Naive thymus-derived CD4-positive, alpha-beta T cell (primary cell): ENCODE data around the gene BCKDHA. TPM values are rescaled to one million over a fixed set of nuclear protein-coding genes. Genes with fewer than 3 reads are reported as not detected.
"Not testable (repeated sequence)": the region's sequence is repeated elsewhere in the genome, so short reads cannot be mapped to it uniquely, and the experiment has no call there.

Experiments
- ATAC-seq: fragments of 150-1000 bp; cut with Tn5 transposase; 2 replicates; pipeline ENCODE4 v1.10.0; 2021; ENCODE audit warnings: mild to moderate bottlenecking, moderate library complexity
- CTCF ChIA-PET: fragments of 350-600 bp; sonication (Branson Sonifier 250); formaldehyde crosslinking; loops from one replicate; lab custom pipeline; 2021; ENCODE audit warnings: antibody characterized with exemption; lab: Charles Lee
- POLR2A ChIA-PET: fragments of 350-600 bp; sonication (Branson Sonifier 250); formaldehyde crosslinking; loops from one replicate; lab custom pipeline; 2021; ENCODE audit warnings: antibody characterized with exemption, inconsistent platforms; lab: Charles Lee
- DNase-seq, 9 donors: peaks; one replicate each; pipeline versions ENCODE4 v3.0.0 to v3.0.0-alpha.2; 2020 to 2022; ENCODE audit warnings: mixed read lengths in 1 of 9
- H3K27ac ChIP-seq: one replicate; pipeline ENCODE4 v1.7.0; 2013; ENCODE audit warnings: mild to moderate bottlenecking, low read depth, low read length, moderate library complexity
- H3K27me3 ChIP-seq, 2 donors: one replicate each; pipeline ENCODE4 v1.7.0; 2013; ENCODE audit warnings: low read length in 2 of 2, mild to moderate bottlenecking in 2 of 2, moderate library complexity in 2 of 2; ENCODE audit not compliant: control insufficient read depth in 2 of 2, insufficient read depth in 2 of 2
- H3K36me3 ChIP-seq, 3 experiments: 1 replicate in 2 of 3; 2 replicates in 1 of 3; pipeline ENCODE4 v1.7.0; 2013; ENCODE audit warnings: low read length in 3 of 3, mild to moderate bottlenecking in 3 of 3, moderate library complexity in 1 of 3; ENCODE audit not compliant: insufficient read depth in 3 of 3, control insufficient read depth in 2 of 3
- H3K4me1 ChIP-seq, 2 donors: one replicate each; pipeline ENCODE4 v1.7.0; 2013; ENCODE audit warnings: low read length in 2 of 2, mild to moderate bottlenecking in 2 of 2, moderate library complexity in 1 of 2; ENCODE audit not compliant: control insufficient read depth in 2 of 2, insufficient read depth in 2 of 2
- H3K4me3 ChIP-seq: 2 replicates; pipeline ENCODE4 v1.7.0; 2013; ENCODE audit warnings: mild to moderate bottlenecking, low read length
- H3K9me3 ChIP-seq, 3 experiments: 1 replicate in 2 of 3; 2 replicates in 1 of 3; pipeline ENCODE4 v1.7.0; 2013; ENCODE audit warnings: low read length in 3 of 3; ENCODE audit not compliant: control insufficient read depth in 2 of 3
- H3K27ac Mint-ChIP-seq, 9 donors: one replicate each; pipeline ENCODE4 v1.8.0; 2020 to 2022; ENCODE audit warnings: mixed read lengths in 9 of 9, mild to moderate bottlenecking in 8 of 9, moderate library complexity in 5 of 9, inconsistent platforms in 2 of 9
- H3K27me3 Mint-ChIP-seq, 5 donors: one replicate each; pipeline ENCODE4 v1.8.0; 2021 to 2022; ENCODE audit warnings: mixed read lengths in 5 of 5, mild to moderate bottlenecking in 1 of 5
- H3K36me3 Mint-ChIP-seq, 5 donors: one replicate each; pipeline ENCODE4 v1.8.0; 2020 to 2022; ENCODE audit warnings: mixed read lengths in 5 of 5, mild to moderate bottlenecking in 3 of 5, inconsistent platforms in 1 of 5
- H3K4me1 Mint-ChIP-seq, 7 donors: one replicate each; pipeline ENCODE4 v1.8.0; 2020 to 2022; ENCODE audit warnings: mixed read lengths in 7 of 7, mild to moderate bottlenecking in 3 of 7, inconsistent platforms in 1 of 7
- H3K4me3 Mint-ChIP-seq, 10 donors: one replicate each; pipeline ENCODE4 v1.8.0; 2020 to 2022; ENCODE audit warnings: mild to moderate bottlenecking in 10 of 10, mixed read lengths in 10 of 10, moderate library complexity in 6 of 10, inconsistent platforms in 2 of 10
- H3K9me3 Mint-ChIP-seq, 11 donors: one replicate each; pipeline ENCODE4 v1.8.0; 2020 to 2022; ENCODE audit warnings: mixed read lengths in 11 of 11, mild to moderate bottlenecking in 4 of 11, inconsistent platforms in 1 of 11, moderate library complexity in 1 of 11
- intact Hi-C, 2 donors: fragments of 100-400 bp; cut with micrococcal nuclease; formaldehyde crosslinking; loops; one replicate each; pipeline ENCODE4 v1.15.1; 2023
- polyA plus RNA-seq, 2 donors: library from polyadenylated mRNA; unstranded; fragments of 300-500 nt; fragmentation: Illumina TruSeq; gene quantifications; one replicate each; pipeline ENCODE4 v1.2.3, GENCODE V29; 2021
- total RNA-seq, 6 experiments: library from RNA in 5 of 6; stranded (reverse) in 5 of 6; gene quantifications; 1 replicate in 5 of 6; 2 replicates in 1 of 6; pipeline ENCODE4 v1.2.3 and lab custom pipeline; 2021 to 2026

The BCKDHA gene
- total and polyA plus RNA-seq, 7 experiments from 2014 or later, result 19.4 to 55.9 (median 21.4) TPM

DNA sequence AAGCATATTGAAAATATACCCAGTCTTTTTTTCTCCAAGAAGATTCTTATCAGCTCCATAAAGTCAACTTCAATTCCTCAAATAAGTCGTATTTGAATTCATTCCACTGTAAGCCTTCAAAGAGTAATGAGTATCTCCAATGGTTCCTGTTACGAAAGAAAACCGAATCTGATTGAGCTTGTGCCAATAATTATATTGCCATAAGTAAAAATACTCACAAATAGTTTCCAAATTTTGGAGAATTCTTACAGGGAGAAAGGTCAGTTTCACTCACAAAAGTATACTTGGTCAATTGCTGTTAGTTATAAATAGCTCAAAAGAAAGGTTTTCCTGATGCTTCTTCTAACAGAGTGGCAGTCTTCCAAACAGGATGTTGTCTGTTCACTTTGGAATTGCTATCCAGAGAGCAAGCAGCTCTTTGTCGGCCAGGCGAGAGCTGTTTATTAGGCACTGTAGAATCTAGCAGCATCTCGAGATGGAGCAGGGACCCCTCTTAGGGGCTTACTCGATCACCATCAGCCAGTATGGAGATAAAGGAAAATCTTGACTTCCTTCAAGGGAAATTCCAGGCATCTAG lies 58.8 kb downstream of the BCKDHA start:
- H3K4me1 Mint-ChIP-seq, result peaks cover 7 to 44% (median 21%) of the 10 kb centered on the region in 7 donors
- Histone ChIP-seq H3K27me3 (no peaks in the 10 kb centered on the region), H3K4me3 (no peak overlapping the region), H3K27ac (peak overlapping the region; percentile 48), H3K4me1 (peaks cover 0 to 17% of the 10 kb centered on the region in 2 donors), H3K9me3 (no peaks in the 10 kb centered on the region), H3K36me3 (no peaks in the 10 kb centered on the region)
- no peak for ATAC-seq
- intact Hi-C loops, result no loop called here
- ChIA-PET CTCF (interaction anchor here (0.8 to 3.1 kb wide), 5 partner anchors 84 to 137 kb away, joined by 3 to 11 read pairs (median 4); no protein-coding TSS in a partner anchor), POLR2A (interaction anchor here (0.6 to 1.2 kb wide), 3 partner anchors 20 to 93 kb away, joined by 3 read pairs; no protein-coding TSS in a partner anchor)
- peaks cover 0 to 21% (median 5%) of the 10 kb centered on the region in 5 donors for H3K27me3 Mint-ChIP-seq
- H3K4me3 Mint-ChIP-seq, result peak overlapping the region in 4 of 10 donors; percentile 11 to 66 (median 38)
- H3K36me3 Mint-ChIP-seq, result no peaks in the 10 kb centered on the region
- no peaks in the 10 kb centered on the region for H3K9me3 Mint-ChIP-seq
- DNase-seq, result no peak
- H3K27ac Mint-ChIP-seq, result peak overlapping the region in 6 of 9 donors; percentile 46 to 95 (median 70)

DNA sequence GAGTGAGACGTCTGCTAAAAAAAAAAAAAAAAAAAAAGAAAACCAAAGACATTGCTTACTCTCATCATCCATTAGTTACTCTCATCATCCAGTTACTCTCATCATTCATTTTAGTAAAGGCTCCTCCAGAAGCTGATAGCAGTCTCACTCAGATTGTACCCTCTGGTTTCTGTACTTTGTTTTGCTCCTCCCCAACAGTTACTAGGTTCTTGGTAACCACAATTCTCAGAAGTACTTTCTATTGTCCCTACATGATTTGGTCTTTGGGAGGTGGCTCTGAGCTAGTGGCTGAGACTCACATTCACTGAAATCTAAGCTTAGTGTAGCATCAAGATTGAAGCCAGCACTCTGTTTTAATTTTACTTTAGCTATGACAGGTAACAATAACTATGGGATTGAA lies 59.6 kb downstream of the BCKDHA start:
- H3K27me3 Mint-ChIP-seq, result peaks cover 0 to 25% (median 9%) of the 10 kb centered on the region in 5 donors
- peak overlapping the region; percentile 6 for H3K27ac ChIP-seq
- no peaks in the 10 kb centered on the region for H3K27me3 ChIP-seq
- ChIA-PET CTCF (interaction anchor here (0.9 to 3.1 kb wide), 4 partner anchors 8 to 111 kb away, joined by 3 to 11 read pairs (median 4); no protein-coding TSS in a partner anchor), POLR2A (interaction anchor here (0.6 to 1.1 kb wide), 2 partner anchors 74 to 441 kb away, joined by 3 read pairs; no protein-coding TSS in a partner anchor)
- no peak overlapping the region for H3K4me3 ChIP-seq
- H3K4me1 Mint-ChIP-seq, result peaks cover 7 to 45% (median 21%) of the 10 kb centered on the region in 7 donors
- H3K27ac Mint-ChIP-seq, result peak overlapping the region; percentile 39 to 95 (median 76)
- H3K36me3 Mint-ChIP-seq, result no peaks in the 10 kb centered on the region
- no peaks in the 10 kb centered on the region for H3K9me3 Mint-ChIP-seq
- peak; percentile 92 for ATAC-seq
- H3K9me3 ChIP-seq, result no peaks in the 10 kb centered on the region
- peaks cover 0 to 17% of the 10 kb centered on the region in 2 donors for H3K4me1 ChIP-seq
- intact Hi-C loops, result no loop called here
- peak in 5 of 9 donors; percentile 34 to 65 (median 47) for DNase-seq
- no peaks in the 10 kb centered on the region for H3K36me3 ChIP-seq
- peak overlapping the region in 8 of 10 donors; percentile 27 to 63 (median 52) for H3K4me3 Mint-ChIP-seq

DNA sequence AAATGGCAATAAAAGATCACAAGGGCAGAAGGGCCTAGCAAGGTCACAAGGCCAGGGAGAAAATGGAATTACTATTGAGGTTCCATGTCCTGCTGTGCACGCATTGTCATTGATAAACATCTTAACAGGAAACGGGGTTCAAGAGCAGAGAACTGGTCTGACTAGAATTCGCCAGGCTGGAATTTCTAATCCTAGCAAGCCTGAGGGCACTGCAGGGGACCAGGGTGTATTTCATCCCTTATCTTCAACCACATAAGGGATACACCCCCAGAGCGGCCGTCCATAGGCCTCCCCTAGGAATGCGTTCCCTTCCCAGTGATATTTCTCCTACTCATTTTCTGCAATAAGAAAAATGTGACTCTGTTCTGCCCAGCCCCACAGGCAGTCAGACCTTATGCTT lies 64.9 kb downstream of the BCKDHA start:
- H3K27ac ChIP-seq, result no peak overlapping the region
- no peak for ATAC-seq
- no peak overlapping the region for H3K4me3 ChIP-seq
- no peaks in the 10 kb centered on the region for H3K9me3 Mint-ChIP-seq
- H3K36me3 ChIP-seq, result no peaks in the 10 kb centered on the region
- H3K27me3 ChIP-seq, result no peaks in the 10 kb centered on the region
- peaks cover 4 to 25% (median 7%) of the 10 kb centered on the region in 7 donors for H3K4me1 Mint-ChIP-seq
- ChIA-PET CTCF (interaction anchor here (0.7 kb wide), 1 partner anchor 76 kb away, joined by 3 read pairs; no protein-coding TSS in a partner anchor), POLR2A (no interaction called here)
- DNase-seq, result no peak
- H3K4me3 Mint-ChIP-seq, result no peak overlapping the region
- intact Hi-C loops, result no loop called here
- H3K27me3 Mint-ChIP-seq, result peaks cover 7 to 62% (median 40%) of the 10 kb centered on the region in 5 donors
- H3K36me3 Mint-ChIP-seq, result no peaks in the 10 kb centered on the region
- no peaks in the 10 kb centered on the region for H3K9me3 ChIP-seq
- peaks cover 0 to 8% of the 10 kb centered on the region in 2 donors for H3K4me1 ChIP-seq
- no peak overlapping the region for H3K27ac Mint-ChIP-seq

DNA sequence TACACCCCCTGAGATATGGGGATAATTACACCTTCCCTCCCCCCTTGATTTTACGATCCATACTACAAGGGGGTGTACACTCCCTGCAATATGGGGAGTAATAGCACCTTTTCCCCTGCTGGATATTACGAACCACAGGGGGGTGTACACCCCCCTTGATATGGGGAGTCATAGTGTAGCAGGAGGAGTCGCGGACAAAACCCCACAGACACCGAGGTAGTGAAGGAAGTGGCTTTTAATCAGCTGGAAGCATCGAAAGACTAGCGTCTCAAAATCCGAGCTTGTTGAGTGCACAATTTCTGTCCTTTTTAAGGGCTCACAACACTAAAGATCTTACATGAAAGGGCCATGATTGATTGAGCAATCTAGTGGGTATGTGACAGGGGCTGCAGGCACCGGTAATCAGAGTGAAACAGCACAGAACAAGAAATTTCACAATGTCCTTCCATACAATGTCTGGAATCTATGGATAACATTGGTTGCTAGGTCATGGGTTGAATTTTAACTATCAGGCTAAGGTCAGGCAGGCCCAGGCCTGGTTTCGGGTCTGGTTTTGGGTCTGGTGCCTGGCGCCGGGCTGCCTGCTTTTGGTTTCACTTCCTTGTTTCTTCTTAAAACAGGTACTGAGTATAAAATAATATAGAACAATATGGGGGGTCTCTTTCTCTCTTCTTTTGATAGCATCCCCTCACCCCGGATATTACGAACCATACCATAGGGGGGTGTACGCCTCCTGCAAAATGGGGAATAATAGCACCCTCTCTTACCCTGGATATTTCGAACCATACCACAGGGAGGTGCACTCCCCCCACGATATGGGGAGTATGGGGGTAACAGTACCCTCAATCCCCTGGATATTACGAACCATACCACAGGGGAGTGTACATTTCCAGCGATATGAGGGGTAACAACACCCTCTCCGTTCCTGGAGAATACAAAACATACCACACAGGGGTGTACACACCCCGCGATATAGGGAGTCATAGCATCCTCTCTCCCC lies 65.9 kb downstream of the BCKDHA start:
- H3K36me3 ChIP-seq, POLR2A ChIA-PET, H3K27me3 ChIP-seq, H3K9me3 Mint-ChIP-seq, H3K27ac ChIP-seq, intact Hi-C loops, H3K4me1 ChIP-seq, H3K9me3 ChIP-seq, H3K36me3 Mint-ChIP-seq, H3K4me3 ChIP-seq, DNase-seq: not testable (repeated sequence)
- ATAC-seq, result peak; percentile 37
- peaks cover 0 to 17% (median under 1%) of the 10 kb centered on the region in 7 donors for H3K4me1 Mint-ChIP-seq
- H3K4me3 Mint-ChIP-seq, result peak overlapping the region in 4 of 10 donors; percentile 4 to 58 (median 18)
- H3K27ac Mint-ChIP-seq, result peak overlapping the region in 2 of 9 donors; percentile 82 to 83
- CTCF ChIA-PET, result interaction anchor here (1.0 kb wide), 1 partner anchor 79 kb away, joined by 3 read pairs; no protein-coding TSS in a partner anchor
- peaks cover 17 to 73% (median 48%) of the 10 kb centered on the region in 5 donors for H3K27me3 Mint-ChIP-seq

Other genes with a start within 250 kb of the BCKDHA start
- 1 to 10 TPM in 2 of 5 experiments, under 1 TPM in 3; 0.24 to 4.1 (median 0.74) TPM for gene CYP2S1, start 204.6 kb upstream of the BCKDHA start, total RNA-seq
- gene CYP2S1, start 204.6 kb upstream of the BCKDHA start, polyA plus RNA-seq, result not detected
- under 1 TPM in 4 of 5 experiments, not detected in 1; 0.12 to 0.54 (median 0.35) TPM for gene AXL, start 178.6 kb upstream of the BCKDHA start, total RNA-seq
- under 1 TPM; 0.16 to 0.19 TPM for gene AXL, start 178.6 kb upstream of the BCKDHA start, polyA plus RNA-seq
- 100 to 1,000 TPM; 253 to 319 (median 280) TPM for gene HNRNPUL1, start 133.4 kb upstream of the BCKDHA start, total RNA-seq
- gene HNRNPUL1, start 133.4 kb upstream of the BCKDHA start, polyA plus RNA-seq, result 10 to 100 TPM; 51.4 to 81.6 TPM
- gene CCDC97, start 87.6 kb upstream of the BCKDHA start, total RNA-seq, result 10 to 100 TPM; 35.9 to 56.5 (median 49.1) TPM
- 10 to 100 TPM; 22.3 to 27.6 TPM for gene CCDC97, start 87.6 kb upstream of the BCKDHA start, polyA plus RNA-seq
- 100 to 1,000 TPM in 3 of 5 experiments, 10 to 100 TPM in 2; 91.2 to 322 (median 185) TPM for gene TGFB1, start 43.9 kb upstream of the BCKDHA start, total RNA-seq
- 10 to 100 TPM; 31.4 to 62.3 TPM for gene TGFB1, start 43.9 kb upstream of the BCKDHA start, polyA plus RNA-seq
- 10 to 100 TPM; 11.6 to 38.9 (median 12.5) TPM for gene B9D2, start 33.7 kb upstream of the BCKDHA start, total RNA-seq
- 10 to 100 TPM; 18.0 to 20.5 TPM for gene B9D2, start 33.7 kb upstream of the BCKDHA start, polyA plus RNA-seq
- gene TMEM91, start 21.3 kb upstream of the BCKDHA start, total RNA-seq, result 10 to 100 TPM in 4 of 5 experiments, 1 to 10 TPM in 1; 8.2 to 18.1 (median 16.0) TPM
- 1 to 10 TPM; 5.2 to 8.6 TPM for gene TMEM91, start 21.3 kb upstream of the BCKDHA start, polyA plus RNA-seq
- 10 to 100 TPM; 15.0 to 37.5 (median 20.6) TPM for gene EXOSC5, start 459 bp upstream of the BCKDHA start, total RNA-seq
- gene EXOSC5, start 459 bp upstream of the BCKDHA start, polyA plus RNA-seq, result 10 to 100 TPM; 76.0 to 84.8 TPM
- gene B3GNT8, start 29.6 kb downstream of the BCKDHA start, total RNA-seq, result 1 to 10 TPM in 3 of 5 experiments, under 1 TPM in 2; 0.32 to 5.3 (median 1.1) TPM
- under 1 TPM; 0.19 to 0.37 TPM for gene B3GNT8, start 29.6 kb downstream of the BCKDHA start, polyA plus RNA-seq
- gene DMAC2, start 42.1 kb downstream of the BCKDHA start, total RNA-seq, result 10 to 100 TPM; 22.2 to 44.4 (median 26.2) TPM
- gene DMAC2, start 42.1 kb downstream of the BCKDHA start, polyA plus RNA-seq, result 10 to 100 TPM; 53.2 to 53.7 TPM
- not detected for gene ERICH4, start 45.3 kb downstream of the BCKDHA start, total RNA-seq
- gene ERICH4, start 45.3 kb downstream of the BCKDHA start, polyA plus RNA-seq, result not detected
- gene CEACAM21, start 178.3 kb downstream of the BCKDHA start, total RNA-seq, result 10 to 100 TPM; 40.1 to 64.5 (median 50.0) TPM
- gene CEACAM21, start 178.3 kb downstream of the BCKDHA start, polyA plus RNA-seq, result 10 to 100 TPM; 27.7 to 43.6 TPM
- gene CEACAM4, start 229.3 kb downstream of the BCKDHA start, total RNA-seq, result 1 to 10 TPM in 2 of 5 experiments, under 1 TPM in 1, not detected in 2; 0.60 to 1.5 (median 1.1) TPM
- not detected for gene CEACAM4, start 229.3 kb downstream of the BCKDHA start, polyA plus RNA-seq